Mononuclear cell (primary cell): ENCODE measurements around the gene UGT1A3. TPM values are rescaled to one million over a fixed set of nuclear protein-coding genes. Genes with fewer than 3 reads are reported as not detected.

ENCODE experiments used
- H3K27me3 ChIP-seq: 2 replicates; pipeline ENCODE4 v1.6.0; 2011; ENCODE audit warnings: low read length, control low read depth; ENCODE audit not compliant: insufficient read depth
- H3K4me1 ChIP-seq: 2 replicates; pipeline ENCODE4 v1.5.1; 2011; ENCODE audit warnings: mild to moderate bottlenecking, low read length, control low read depth; ENCODE audit not compliant: insufficient read depth
- H3K4me3 ChIP-seq: 2 replicates; pipeline ENCODE4 v1.5.1; 2011; ENCODE audit warnings: mild to moderate bottlenecking, low read length, moderate library complexity
- H3K9me3 ChIP-seq: 2 replicates; pipeline ENCODE4 v1.5.1; 2011; ENCODE audit warnings: low read depth, mild to moderate bottlenecking, control low read depth, low read length
- total RNA-seq: library from RNA; depleted of rRNA; stranded (reverse); fragments of >200 nt; gene quantifications from one replicate; pipeline ENCODE4 v1.2.3, GENCODE V29; 2012

Gene UGT1A3
- not detected for total RNA-seq

GRCh38 chr2:233728723-233729301 is at the start of gene UGT1A3:
TSS of gene UGT1A3 (plus strand) at chr2:233729042. CDS start at chr2:233729127, 85 bp downstream.
- Histone ChIP-seq H3K4me3 (no peak within 1 kb of the TSS), H3K4me1 (no peaks in the 10 kb centered on the region), H3K9me3 (no peaks in the 10 kb centered on the region), H3K27me3 (no peaks in the 10 kb centered on the region)

- no peaks in the 10 kb centered on the region for H3K27me3 ChIP-seq
- no peak overlapping the region for H3K4me3 ChIP-seq
- H3K9me3 ChIP-seq: no peaks in the 10 kb centered on the region
- no peaks in the 10 kb centered on the region for H3K4me1 ChIP-seq
Observed at GRCh38 chr2:233679196-233679595, 49.6 kb upstream of the UGT1A3 start.

- H3K9me3 ChIP-seq: no peaks in the 10 kb centered on the region
- no peaks in the 10 kb centered on the region for H3K27me3 ChIP-seq
- no peak overlapping the region for H3K4me3 ChIP-seq
- H3K4me1 ChIP-seq: no peaks in the 10 kb centered on the region
Observed at GRCh38 chr2:233680361-233681045, 48.3 kb upstream of the UGT1A3 start.

GRCh38 chr2:233681521-233682099 is 47.2 kb upstream of the UGT1A3 start, which contains the start of gene UGT1A7:
TSS of gene UGT1A7 (plus strand) at chr2:233681901. CDS start at chr2:233681938, 37 bp downstream.
- Histone ChIP-seq H3K9me3 (no peaks in the 10 kb centered on the region), H3K4me3 (no peak within 1 kb of the TSS), H3K4me1 (no peaks in the 10 kb centered on the region), H3K27me3 (no peaks in the 10 kb centered on the region)

- Histone ChIP-seq H3K4me3 (no peak overlapping the region), H3K4me1 (no peaks in the 10 kb centered on the region), H3K27me3 (no peaks in the 10 kb centered on the region), H3K9me3 (no peaks in the 10 kb centered on the region)
Observed at GRCh38 chr2:233684640-233685039, 44.2 kb upstream of the UGT1A3 start.

GRCh38 chr2:233686928-233687327 is 41.9 kb upstream of the UGT1A3 start:
- H3K4me1 ChIP-seq: no peaks in the 10 kb centered on the region
- H3K9me3 ChIP-seq: no peaks in the 10 kb centered on the region
- no peaks in the 10 kb centered on the region for H3K27me3 ChIP-seq
- no peak overlapping the region for H3K4me3 ChIP-seq

- Histone ChIP-seq H3K27me3 (no peaks in the 10 kb centered on the region), H3K9me3 (no peaks in the 10 kb centered on the region), H3K4me3 (no peak overlapping the region), H3K4me1 (no peaks in the 10 kb centered on the region)
Observed at GRCh38 chr2:233688341-233688740, 40.5 kb upstream of the UGT1A3 start.

- Histone ChIP-seq H3K4me3 (no peak overlapping the region), H3K9me3 (no peaks in the 10 kb centered on the region), H3K4me1 (no peaks in the 10 kb centered on the region), H3K27me3 (no peaks in the 10 kb centered on the region)
Observed at GRCh38 chr2:233689031-233689430, 39.8 kb upstream of the UGT1A3 start.

GRCh38 chr2:233689501-233689900 is 39.3 kb upstream of the UGT1A3 start:
- no peak overlapping the region for H3K4me3 ChIP-seq
- H3K9me3 ChIP-seq: no peaks in the 10 kb centered on the region
- no peaks in the 10 kb centered on the region for H3K4me1 ChIP-seq
- H3K27me3 ChIP-seq: no peaks in the 10 kb centered on the region

- no peaks in the 10 kb centered on the region for H3K9me3 ChIP-seq
- H3K4me1 ChIP-seq: no peaks in the 10 kb centered on the region
- H3K4me3 ChIP-seq: no peak overlapping the region
- no peaks in the 10 kb centered on the region for H3K27me3 ChIP-seq
Observed at GRCh38 chr2:233690444-233690843, 38.4 kb upstream of the UGT1A3 start.

GRCh38 chr2:233691443-233692433 is 37.1 kb upstream of the UGT1A3 start:
- Histone ChIP-seq H3K4me1 (no peaks in the 10 kb centered on the region), H3K9me3 (no peaks in the 10 kb centered on the region), H3K27me3 (no peaks in the 10 kb centered on the region), H3K4me3 (no peak overlapping the region)

GRCh38 chr2:233692648-233693047 is 36.2 kb upstream of the UGT1A3 start, which contains the start of gene UGT1A6:
TSS of gene UGT1A6 (plus strand) at chr2:233692890. CDS start at chr2:233693005, 115 bp downstream.
- no peak within 1 kb of the TSS for H3K4me3 ChIP-seq
- H3K27me3 ChIP-seq: no peaks in the 10 kb centered on the region
- H3K4me1 ChIP-seq: no peaks in the 10 kb centered on the region
- H3K9me3 ChIP-seq: no peaks in the 10 kb centered on the region

GRCh38 chr2:233693963-233694362 is 34.9 kb upstream of the UGT1A3 start:
- H3K9me3 ChIP-seq: no peaks in the 10 kb centered on the region
- no peaks in the 10 kb centered on the region for H3K27me3 ChIP-seq
- H3K4me1 ChIP-seq: no peaks in the 10 kb centered on the region

GRCh38 chr2:233698740-233699139 is 30.1 kb upstream of the UGT1A3 start:
- no peaks in the 10 kb centered on the region for H3K9me3 ChIP-seq
- H3K4me3 ChIP-seq: no peak overlapping the region
- no peaks in the 10 kb centered on the region for H3K27me3 ChIP-seq
- no peaks in the 10 kb centered on the region for H3K4me1 ChIP-seq

More at GRCh38 chr2:233693963-233694362, 34.9 kb upstream of the UGT1A3 start:
- H3K4me3 ChIP-seq: no peak overlapping the region
